ENCODE results near the gene SLC25A45.

SLC25A45 gene

DNA sequence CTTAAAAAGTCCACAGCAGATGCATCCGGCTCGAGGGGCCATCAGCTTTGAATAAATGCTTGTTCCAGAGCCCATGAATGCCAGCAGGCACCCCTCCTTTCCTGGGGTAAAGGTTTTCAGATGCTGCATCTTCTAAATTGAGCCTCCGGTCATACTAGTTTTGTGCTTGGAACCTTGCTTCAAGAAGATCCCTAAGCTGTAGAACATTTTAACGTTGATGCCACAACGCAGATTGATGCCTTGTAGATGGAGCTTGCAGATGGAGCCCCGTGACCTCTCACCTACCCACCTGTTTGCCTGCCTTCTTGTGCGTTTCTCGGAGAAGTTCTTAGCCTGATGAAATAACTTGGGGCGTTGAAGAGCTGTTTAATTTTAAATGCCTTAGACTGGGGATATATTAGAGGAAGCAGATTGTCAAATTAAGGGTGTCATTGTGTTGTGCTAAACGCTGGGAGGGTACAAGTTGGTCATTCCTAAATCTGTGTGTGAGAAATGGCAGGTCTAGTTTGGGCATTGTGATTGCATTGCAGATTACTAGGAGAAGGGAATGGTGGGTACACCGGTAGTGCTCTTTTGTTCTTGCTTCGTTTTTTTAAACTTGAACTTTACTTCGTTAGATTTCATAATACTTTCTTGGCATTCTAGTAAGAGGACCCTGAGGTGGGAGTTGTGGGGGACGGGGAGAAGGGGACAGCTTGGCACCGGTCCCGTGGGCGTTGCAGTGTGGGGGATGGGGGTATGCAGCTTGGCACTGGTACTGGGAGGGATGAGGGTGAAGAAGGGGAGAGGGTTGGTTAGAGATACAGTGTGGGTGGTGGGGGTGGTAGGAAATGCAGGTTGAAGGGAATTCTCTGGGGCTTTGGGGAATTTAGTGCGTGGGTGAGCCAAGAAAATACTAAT, 42.0 kb upstream of the SLC25A45 start:
- H3K27ac ChIP-seq, result peak overlapping the region; percentile 100
- POLR2A ChIA-PET (ENCODE audit: low non-redundant PET), result interaction anchor here (0.6 to 1.6 kb wide), 3 partner anchors 17 to 42 kb away, joined by 3 to 4 read pairs (median 3); partner anchors contain the start of gene SLC25A45
- CTCF ChIA-PET, result no interaction called here
- TF ChIP-seq, protein P1, sequence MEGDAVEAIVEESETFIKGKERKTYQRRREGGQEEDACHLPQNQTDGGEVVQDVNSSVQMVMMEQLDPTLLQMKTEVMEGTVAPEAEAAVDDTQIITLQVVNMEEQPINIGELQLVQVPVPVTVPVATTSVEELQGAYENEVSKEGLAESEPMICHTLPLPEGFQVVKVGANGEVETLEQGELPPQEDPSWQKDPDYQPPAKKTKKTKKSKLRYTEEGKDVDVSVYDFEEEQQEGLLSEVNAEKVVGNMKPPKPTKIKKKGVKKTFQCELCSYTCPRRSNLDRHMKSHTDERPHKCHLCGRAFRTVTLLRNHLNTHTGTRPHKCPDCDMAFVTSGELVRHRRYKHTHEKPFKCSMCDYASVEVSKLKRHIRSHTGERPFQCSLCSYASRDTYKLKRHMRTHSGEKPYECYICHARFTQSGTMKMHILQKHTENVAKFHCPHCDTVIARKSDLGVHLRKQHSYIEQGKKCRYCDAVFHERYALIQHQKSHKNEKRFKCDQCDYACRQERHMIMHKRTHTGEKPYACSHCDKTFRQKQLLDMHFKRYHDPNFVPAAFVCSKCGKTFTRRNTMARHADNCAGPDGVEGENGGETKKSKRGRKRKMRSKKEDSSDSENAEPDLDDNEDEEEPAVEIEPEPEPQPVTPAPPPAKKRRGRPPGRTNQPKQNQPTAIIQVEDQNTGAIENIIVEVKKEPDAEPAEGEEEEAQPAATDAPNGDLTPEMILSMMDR (conservative IDR thresholded peaks at IDR 0.05; ENCODE audit: low read depth), result no peak
- no peak for DNase-seq (ENCODE audit: low spot score)

DNA sequence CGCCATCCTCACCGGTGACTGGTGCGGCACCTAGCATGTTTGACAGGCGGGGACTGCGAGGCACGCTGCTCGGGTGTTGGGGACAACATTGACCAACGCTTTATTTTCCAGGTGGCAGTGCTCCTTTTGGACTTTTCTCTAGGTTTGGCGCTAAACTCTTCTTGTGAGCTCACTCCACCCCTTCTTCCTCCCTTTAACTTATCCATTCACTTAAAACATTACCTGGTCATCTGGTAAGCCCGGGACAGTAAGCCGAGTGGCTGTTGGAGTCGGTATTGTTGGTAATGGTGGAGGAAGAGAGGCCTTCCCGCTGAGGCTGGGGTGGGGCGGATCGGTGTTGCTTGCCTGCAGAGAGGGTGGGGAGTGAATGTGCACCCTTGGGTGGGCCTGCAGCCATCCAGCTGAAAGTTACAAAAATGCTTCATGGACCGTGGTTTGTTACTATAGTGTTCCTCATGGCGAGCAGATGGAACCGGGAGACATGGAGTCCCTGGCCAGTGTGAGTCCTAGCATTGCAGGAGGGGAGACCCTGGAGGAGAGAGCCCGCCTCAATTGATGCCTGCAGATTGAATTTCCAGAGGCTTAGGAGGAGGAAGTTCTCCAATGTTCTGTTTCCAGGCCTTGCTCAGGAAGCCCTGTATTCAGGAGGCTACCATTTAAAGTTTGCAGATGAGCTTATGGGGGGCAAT, 41.2 kb upstream of the SLC25A45 start:
- peak overlapping the region; percentile 100 for H3K27ac ChIP-seq
- ChIA-PET CTCF (no interaction called here), POLR2A (ENCODE audit: low non-redundant PET) (interaction anchor here (0.6 to 1.6 kb wide), 4 partner anchors 16 to 123 kb away, joined by 3 to 4 read pairs (median 4); partner anchors contain the start of gene SLC25A45)
- DNase-seq (ENCODE audit: low spot score), result no peak
- TF ChIP-seq, protein P1 (conservative IDR thresholded peaks at IDR 0.05; ENCODE audit: low read depth), result no peak

DNA sequence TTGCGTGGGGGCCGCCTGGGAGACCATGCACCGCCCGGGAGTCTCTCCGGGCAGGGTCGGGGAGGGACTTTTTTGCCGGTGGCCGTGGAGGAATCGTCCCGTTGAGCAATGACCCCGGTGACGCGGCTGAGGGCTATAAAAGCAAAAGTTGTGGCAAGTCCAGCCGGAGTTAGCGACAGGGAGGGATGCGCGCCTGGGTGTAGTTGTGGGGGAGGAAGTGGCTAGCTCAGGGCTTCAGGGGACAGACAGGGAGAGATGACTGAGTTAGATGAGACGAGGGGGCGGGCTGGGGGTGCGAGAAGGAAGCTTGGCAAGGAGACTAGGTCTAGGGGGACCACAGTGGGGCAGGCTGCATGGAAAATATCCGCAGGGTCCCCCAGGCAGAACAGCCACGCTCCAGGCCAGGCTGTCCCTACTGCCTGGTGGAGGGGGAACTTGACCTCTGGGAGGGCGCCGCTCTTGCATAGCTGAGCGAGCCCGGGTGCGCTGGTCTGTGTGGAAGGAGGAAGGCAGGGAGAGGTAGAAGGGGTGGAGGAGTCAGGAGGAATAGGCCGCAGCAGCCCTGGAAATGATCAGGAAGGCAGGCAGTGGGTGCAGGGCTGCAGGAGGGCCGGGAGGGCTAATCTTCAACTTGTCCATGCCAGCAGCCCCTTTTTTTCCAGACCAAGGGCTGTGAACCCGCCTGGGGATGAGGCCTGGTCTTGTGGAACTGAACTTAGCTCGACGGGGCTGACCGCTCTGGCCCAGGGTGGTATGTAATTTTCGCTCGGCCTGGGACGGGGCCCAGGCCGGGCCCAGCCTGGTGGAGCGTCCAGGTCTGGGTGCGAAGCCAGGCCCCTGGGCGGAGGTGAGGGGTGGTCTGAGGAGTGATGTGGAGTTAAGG, 40.4 kb upstream of the SLC25A45 start, which contains the start of gene NEAT1:
NEAT1 (plus strand) TSS at position 166 of the 883 bp plus-strand sequence.
- peak; percentile 71 for DNase-seq (ENCODE audit: low spot score)
- H3K27ac ChIP-seq, result peak within 1 kb of the TSS; percentile 100
- CTCF ChIA-PET, result no interaction called here
- TF ChIP-seq, protein P1 (conservative IDR thresholded peaks at IDR 0.05; ENCODE audit: low read depth), result no peak
- POLR2A ChIA-PET (ENCODE audit: low non-redundant PET), result interaction anchor here (0.6 to 1.6 kb wide), 5 partner anchors 41 to 322 kb away, joined by 3 to 8 read pairs (median 4); partner anchors contain the start of genes FAM89B, MALAT1 and SLC25A45

DNA sequence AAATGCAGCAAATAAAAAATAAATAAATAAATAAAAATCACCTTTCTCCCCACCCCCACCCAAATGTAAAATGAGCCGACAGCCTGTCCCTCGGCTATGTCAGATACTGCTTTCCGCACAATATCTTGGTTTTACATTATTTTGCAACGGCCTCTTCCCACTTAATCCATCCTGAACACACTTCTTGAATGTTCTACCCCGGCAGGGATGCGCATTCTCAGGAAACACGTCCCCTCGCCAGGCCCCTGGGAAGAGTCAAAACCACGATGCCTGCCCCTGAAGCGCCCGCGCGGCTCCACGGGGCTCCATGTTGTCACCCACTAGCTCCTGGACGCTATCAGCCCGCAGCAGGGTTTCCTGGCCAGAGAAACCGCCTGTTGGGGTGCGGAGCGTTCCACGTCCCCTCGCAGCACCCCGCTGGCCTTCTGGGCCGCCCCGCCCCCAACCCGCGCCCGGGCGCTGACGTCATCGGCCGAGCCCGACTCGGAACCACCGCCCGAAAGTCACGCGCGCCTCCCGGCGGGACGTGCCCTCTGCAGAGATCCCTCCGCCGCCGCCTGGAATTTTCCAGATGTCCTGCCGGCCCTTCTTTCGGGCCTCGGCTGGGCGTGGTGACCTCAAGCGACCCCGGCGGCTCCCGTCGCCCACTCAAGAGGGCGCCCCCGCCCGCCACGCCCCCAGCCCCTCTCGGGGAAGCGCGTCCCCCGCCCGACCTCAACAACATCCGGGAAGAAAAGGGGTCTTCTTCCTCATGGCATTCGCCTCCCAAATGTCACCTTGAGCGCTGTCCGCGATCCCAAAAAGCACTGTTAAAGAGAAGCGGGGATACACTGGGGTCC, 39.6 kb upstream of the SLC25A45 start:
- TF ChIP-seq, protein P1 (conservative IDR thresholded peaks at IDR 0.05; ENCODE audit: low read depth), result no peak
- ChIA-PET POLR2A (ENCODE audit: low non-redundant PET) (interaction anchor here (0.6 to 1.6 kb wide), 5 partner anchors 40 to 321 kb away, joined by 3 to 8 read pairs (median 4); partner anchors contain the start of genes FAM89B, MALAT1 and SLC25A45), CTCF (no interaction called here)
- H3K27ac ChIP-seq, result peak overlapping the region; percentile 100
- DNase-seq (ENCODE audit: low spot score), result peak; percentile 76

DNA sequence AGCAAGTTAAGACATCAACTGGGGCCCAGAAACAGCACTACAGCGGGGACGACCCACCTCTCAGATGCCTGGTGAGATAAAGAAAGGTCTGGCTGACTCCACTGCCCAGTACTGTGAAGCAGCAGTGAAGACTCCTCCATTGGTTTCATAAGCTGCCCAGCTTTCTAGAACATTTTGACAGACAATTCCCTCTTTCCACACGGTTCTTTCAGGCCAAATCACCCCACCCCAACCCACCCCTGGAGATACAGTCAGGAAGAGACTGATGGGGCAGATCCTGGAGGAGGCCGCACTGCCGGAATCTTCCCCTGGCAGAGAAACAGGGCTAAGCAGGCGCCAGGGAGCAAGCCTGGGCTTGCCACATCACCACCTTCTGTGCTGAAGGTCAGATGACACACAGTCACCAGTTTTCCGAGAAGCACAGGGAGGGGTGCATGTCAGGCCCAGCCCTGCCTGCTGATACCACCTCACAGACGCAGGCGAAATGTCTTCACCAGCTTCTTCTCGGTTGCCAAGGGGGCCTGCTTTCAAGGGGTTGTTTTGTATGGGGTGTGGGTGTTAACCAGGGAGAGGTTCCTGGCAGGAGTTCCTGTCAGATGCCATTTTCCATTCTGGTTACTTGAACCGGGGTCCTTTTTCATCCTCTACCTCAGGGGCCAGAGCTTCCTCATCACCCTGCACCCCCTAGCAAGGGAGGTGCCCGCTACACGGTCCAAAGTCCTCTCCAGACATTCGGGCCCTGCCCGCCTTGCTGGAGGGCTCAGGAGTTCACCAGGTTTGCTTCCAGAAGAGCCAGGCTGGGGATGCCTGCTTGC, 38.7 kb upstream of the SLC25A45 start:
- H3K27ac ChIP-seq, result peak overlapping the region; percentile 100
- TF ChIP-seq, protein P1 (conservative IDR thresholded peaks at IDR 0.05; ENCODE audit: low read depth), result no peak
- POLR2A ChIA-PET (ENCODE audit: low non-redundant PET), result interaction anchor here (0.6 to 1.5 kb wide), 2 partner anchors 76 to 77 kb away, joined by 4 to 6 read pairs; no protein-coding TSS in a partner anchor
- CTCF ChIA-PET, result no interaction called here
- peak; percentile 87 for DNase-seq (ENCODE audit: low spot score)
